DMS 273 treated with DMSO at 0.1 percent for 48 hours (cell line): ENCODE measurements around the gene FAM200A.
A peak's percentile ranks its signal among the peaks of the same experiment; 100 is the strongest.
"Not testable (repeated sequence)": the region's sequence is repeated elsewhere in the genome, so short reads cannot be mapped to it uniquely, and the experiment has no call there.

Experiments
- DNase-seq: peaks from one replicate; lab custom pipeline; 2025; lab: John Stamatoyannopoulos, UW

FAM200A gene

DNA sequence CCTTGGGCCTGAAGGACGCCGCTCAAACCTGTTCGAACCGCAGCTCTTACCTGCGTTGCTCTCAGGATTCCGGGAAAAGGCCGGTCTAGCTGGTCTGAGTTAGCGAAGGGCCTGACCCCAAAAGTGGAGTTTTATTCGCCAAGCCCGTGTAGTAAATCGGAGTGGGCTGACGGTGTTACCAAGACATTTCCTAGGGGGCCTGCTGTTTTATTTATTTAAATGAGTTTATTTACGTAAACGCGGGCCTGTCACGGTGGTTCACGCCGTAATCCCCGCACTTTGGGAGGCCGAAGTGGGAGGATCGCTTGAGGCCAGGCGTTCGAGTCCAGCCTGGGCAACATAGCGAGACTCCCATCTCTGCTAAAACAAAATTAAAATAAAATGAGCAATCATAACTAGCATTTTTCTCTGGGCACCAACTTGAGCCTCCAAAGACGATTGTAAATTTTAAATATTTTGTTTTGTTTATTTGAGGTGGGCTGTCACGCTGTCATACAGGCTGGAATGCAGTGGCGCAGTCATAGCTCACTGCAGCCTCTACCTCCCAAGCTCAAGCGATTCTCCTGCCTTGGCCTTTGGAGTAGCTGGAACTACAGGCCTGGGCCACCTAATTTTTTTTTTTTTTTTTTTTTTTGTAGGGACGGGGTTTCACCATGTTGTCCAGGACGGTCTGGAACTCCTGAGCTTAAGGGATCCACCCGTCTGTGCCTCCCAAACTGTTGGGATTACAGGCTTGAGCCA is 7.4 kb upstream of the FAM200A start:
- DNase-seq: no peak

GRCh38 chr7:99558306-99559174 is 6.6 kb upstream of the FAM200A start, which contains the start of gene ZNF655:
Gene ZNF655, plus strand, starts transcription at chr7:99558642. Its CDS starts 1,918 bp downstream, at chr7:99560560.
- DNase-seq: peak; percentile 72

DNA sequence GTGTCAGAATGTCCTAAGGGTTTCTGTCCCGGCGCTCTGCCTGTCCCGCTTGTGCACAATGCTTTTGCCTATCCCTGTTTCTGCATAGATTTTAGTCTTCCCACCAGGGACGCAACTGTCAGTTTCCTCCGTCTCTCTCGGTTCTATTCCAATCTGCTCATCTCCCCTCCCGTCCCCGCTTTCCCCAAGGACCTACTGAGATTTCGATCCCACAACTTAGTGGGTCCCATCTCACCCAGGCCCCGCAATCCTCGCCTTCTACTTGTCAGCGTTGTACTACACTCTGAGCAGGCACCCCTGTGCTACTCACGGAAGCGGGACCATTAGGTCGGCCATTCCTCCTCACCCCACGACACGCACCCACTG is 6.0 kb upstream of the FAM200A start:
- no peak for DNase-seq

GRCh38 chr7:99557196-99557607 is 5.3 kb upstream of the FAM200A start:
- DNase-seq: no peak

DNA sequence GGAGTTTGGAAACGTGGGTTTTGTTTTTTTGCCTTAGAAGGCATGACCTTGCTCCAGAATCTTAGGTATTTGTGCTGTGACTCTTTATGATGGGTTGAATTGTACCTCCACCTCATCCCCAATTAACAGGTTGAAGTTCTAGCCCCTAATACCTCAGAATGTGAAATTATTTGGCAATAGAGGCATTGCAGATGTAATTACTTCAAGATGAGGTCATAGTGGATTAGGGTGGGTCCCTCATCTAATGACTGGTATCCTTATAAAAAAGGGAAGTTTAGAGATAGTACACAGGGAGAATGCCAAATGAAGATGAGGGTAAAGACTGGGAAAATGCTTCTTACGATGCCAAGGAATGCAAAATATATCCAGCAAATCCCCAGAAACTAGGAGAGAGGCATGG is 3.0 kb upstream of the FAM200A start:
- DNase-seq: no peak

DNA sequence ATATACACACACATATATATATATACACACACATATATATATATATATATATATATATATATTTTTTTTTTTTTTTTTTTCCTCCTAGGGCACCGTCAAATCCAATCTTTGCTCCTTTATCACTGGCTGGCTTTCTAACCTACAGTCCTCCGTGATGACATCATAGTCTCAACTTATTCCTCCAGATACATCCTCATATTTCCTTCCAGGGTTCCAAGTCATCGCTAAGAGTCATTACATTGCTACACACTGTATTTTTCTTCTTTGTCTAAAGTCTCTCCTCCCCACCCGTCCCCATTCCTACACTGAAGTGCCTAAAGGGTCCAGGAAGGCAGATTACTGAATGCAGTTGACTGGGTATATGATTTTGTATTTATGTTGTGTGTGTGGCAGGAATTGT is 1.1 kb upstream of the FAM200A start:
- DNase-seq: no peak

DNA sequence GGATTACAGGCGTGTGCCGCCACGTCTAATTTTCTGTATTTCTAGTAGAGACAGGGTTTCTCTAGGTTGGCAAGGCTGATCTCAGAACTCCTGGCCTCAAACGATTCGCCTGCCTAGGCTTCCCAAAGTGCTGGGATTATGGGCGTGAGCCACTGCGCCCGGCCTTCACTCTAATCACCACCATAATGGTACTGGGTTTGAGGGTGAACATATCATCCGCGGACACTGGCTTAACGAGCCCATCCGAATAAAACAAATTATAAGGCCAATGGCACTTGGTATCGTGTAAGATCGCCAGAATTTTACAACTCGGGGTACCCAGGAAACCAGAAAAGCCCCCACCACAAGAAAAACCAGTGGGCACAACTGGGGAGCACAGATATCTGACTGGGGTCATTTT is 580 bp downstream of the FAM200A start:
- DNase-seq: no peak

GRCh38 chr7:99549545-99549944 is 2.4 kb downstream of the FAM200A start:
- not testable (repeated sequence) for DNase-seq

DNA sequence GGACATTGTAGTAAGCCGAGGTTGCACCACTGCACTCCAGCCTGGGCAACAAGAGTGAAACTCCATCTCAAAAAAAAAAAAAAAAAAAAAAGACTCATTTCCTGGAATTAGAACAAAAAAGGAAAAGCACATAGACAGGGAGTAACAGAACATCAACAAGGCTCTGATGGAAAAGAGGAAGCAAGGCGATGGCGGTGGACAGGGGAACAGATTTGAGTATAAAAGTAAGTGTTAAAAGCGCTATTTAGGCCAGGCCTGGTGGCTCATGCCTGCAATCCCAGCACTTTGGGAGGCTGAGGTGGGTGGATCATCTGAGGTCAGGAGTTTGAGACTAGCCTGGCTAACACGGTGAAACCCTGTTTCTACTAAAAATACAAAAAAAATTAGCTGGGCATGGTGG is 6.6 kb downstream of the FAM200A start:
- not testable (repeated sequence) for DNase-seq

- DNase-seq: no peak
These were observed 8.0 kb downstream of the FAM200A start for GRCh38 chr7:99543916-99544315.

- no peak for DNase-seq
These were observed 8.7 kb downstream of the FAM200A start for GRCh38 chr7:99543081-99543671.

DNA sequence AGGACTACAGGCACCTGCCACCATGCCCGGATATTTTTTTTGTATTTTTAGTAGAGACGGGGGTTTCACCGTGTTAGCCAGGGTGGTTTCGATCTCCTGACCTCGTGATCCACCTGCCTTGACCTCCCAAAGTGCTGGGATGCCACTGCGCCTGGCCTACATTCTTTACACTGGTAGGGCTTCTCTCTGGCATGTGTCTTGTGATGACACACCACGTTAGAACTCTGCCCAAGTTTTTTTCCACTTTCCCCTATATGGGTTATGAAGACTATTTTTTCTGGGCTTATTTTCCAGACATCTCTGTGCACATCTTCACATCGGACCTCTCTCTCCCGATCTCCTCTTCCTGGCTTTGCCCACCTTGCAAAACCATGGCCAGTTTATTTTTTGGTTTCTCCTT is 10.7 kb downstream of the FAM200A start:
- DNase-seq: no peak

DNA sequence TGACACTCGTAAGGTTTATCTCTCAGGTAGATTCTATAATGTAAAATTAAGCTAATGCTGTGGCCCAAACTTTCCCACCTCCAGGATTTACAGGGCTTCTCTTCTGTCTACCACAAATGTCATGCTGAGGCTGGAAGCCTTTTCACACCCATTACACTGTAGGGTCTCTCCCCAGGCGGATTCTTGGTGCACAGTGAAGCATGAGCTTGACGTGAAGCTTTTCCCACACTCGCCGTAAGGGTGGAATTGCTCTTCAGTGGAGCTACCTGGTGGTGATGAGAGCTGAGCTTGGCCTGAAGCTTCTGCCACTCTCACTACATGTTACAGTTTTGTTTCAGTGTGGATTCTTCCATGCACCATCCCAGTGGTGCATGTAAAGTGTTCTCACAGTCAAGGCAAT is 11.4 kb downstream of the FAM200A start:
- no peak for DNase-seq

- DNase-seq: no peak
These were observed 12.6 kb downstream of the FAM200A start for GRCh38 chr7:99539213-99539811.

- no peak for DNase-seq
These were observed 16.2 kb downstream of the FAM200A start for GRCh38 chr7:99535667-99536066.

- no peak for DNase-seq
These were observed 20.6 kb downstream of the FAM200A start for GRCh38 chr7:99531354-99531765.

DNA sequence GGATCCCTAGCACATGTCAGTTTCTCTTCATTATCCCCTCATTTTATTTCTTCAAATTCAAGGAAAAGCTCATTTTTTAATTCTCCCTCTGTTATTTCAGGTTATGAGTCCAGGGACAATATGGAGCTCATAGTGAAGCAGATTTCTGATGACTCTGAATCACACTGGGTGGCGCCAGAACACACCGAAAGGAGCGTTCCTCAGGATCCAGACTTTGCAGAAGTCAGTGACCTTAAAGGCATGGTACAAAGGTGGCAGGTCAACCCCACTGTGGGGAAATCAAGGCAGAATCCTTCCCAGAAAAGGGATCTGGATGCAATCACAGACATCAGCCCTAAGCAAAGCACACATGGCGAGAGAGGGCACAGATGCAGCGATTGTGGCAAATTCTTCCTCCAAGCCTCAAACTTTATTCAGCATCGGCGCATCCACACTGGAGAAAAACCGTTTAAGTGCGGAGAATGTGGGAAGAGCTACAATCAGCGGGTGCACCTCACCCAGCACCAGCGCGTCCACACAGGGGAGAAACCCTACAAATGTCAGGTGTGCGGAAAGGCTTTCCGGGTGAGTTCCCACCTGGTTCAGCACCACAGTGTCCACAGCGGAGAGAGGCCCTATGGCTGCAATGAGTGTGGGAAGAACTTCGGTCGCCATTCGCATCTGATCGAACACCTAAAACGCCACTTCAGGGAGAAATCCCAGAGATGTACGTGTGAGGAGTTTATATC is 26.0 kb downstream of the FAM200A start:
- no peak for DNase-seq

GRCh38 chr7:99521399-99521798 is 30.5 kb downstream of the FAM200A start:
- DNase-seq: no peak

DNA sequence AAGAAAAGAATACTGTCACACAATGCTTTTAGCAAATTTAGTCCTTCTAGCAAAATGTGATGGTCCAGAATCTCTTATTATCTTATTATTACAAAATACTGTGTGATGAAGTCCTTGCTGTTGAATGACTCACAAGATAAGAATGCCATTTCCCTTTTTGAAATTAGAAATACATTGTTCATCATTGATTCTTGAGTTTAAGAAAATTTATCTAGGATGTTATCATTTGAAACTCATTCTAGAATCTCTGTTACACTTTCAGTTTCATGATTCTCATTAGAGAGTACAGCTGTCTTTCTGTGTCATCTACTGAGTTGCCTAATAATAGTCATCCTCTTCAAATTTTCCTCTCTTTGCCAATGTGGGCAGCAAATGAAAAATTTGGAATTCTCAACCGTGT is 37.9 kb downstream of the FAM200A start:
- no peak for DNase-seq

GRCh38 chr7:99505324-99505662 is 46.6 kb downstream of the FAM200A start:
- no peak for DNase-seq

GRCh38 chr7:99504603-99505323 is 47.2 kb downstream of the FAM200A start, which contains the start of gene ZKSCAN5:
Gene ZKSCAN5, plus strand, starts transcription at chr7:99504662. Its CDS starts 1,383 bp downstream, at chr7:99506045.
- DNase-seq: peak; percentile 97
